Measurements from ENCODE around the gene DDX10. TPM values are rescaled to one million over a fixed set of nuclear protein-coding genes. Genes with fewer than 3 reads are reported as not detected.

Gene DDX10
- total RNA-seq, 2 experiments from 2014 or later, result 15.0 to 15.4 TPM

- ATAC-seq (ENCODE audit: poor library complexity) (no peak), DNase-seq (no peak)
- no peak for TF ChIP-seq CTCF (IDR thresholded peaks at IDR 0.05)
- no peaks in the 10 kb centered on the region for H3K27me3 ChIP-seq (ENCODE audit: control insufficient read depth in 1 of 2, insufficient read depth in 2 of 2, low read length in 2 of 2)
- Mint-ChIP-seq H3K4me3 (no peak overlapping the region), H3K27ac (no peak overlapping the region), H3K36me3 (ENCODE audit: low read depth) (peaks cover 13% of the 10 kb centered on the region), H3K27me3 (no peaks in the 10 kb centered on the region), H3K4me1 (ENCODE audit: low read depth) (peaks cover 8% of the 10 kb centered on the region), H3K9me3 (peaks cover 2% of the 10 kb centered on the region)
- H3K4me3 ChIP-seq (ENCODE audit: low read length), result no peak overlapping the region
- POLR2A ChIA-PET, result no interaction called here
- no peaks in the 10 kb centered on the region for H3K9me3 ChIP-seq (ENCODE audit: control insufficient read depth in 1 of 2, insufficient read depth in 1 of 2, low read length in 2 of 2)
- no peaks in the 10 kb centered on the region for H3K36me3 ChIP-seq (ENCODE audit: insufficient read depth, low read length)
- CTCF ChIA-PET, result no interaction called here
- intact Hi-C loops (cut with DNase I, micrococcal nuclease), result no loop called here
- no peaks in the 10 kb centered on the region for H3K4me1 ChIP-seq (ENCODE audit: insufficient read depth, low read length)
- no peak overlapping the region for H3K27ac ChIP-seq (ENCODE audit: low read depth in 1 of 2, low read length in 2 of 2)
Observed at GRCh38 chr11:108797578-108798100, 132.8 kb downstream of the DDX10 start.

GRCh38 chr11:108802492-108802891 lies 137.6 kb downstream of the DDX10 start:
- no peaks in the 10 kb centered on the region for H3K9me3 ChIP-seq (ENCODE audit: control insufficient read depth in 1 of 2, insufficient read depth in 1 of 2, low read length in 2 of 2)
- DNase-seq (no peak), ATAC-seq (ENCODE audit: poor library complexity) (no peak)
- Mint-ChIP-seq H3K36me3 (ENCODE audit: low read depth) (peaks cover 27% of the 10 kb centered on the region), H3K27ac (no peak overlapping the region), H3K27me3 (no peaks in the 10 kb centered on the region), H3K4me1 (ENCODE audit: low read depth) (peaks cover 5% of the 10 kb centered on the region), H3K4me3 (no peak overlapping the region), H3K9me3 (peaks cover 2% of the 10 kb centered on the region)
- ChIA-PET CTCF (no interaction called here), POLR2A (no interaction called here)
- no peak overlapping the region for H3K27ac ChIP-seq (ENCODE audit: low read depth in 1 of 2, low read length in 2 of 2)
- intact Hi-C loops (cut with DNase I, micrococcal nuclease), result no loop called here
- no peak for TF ChIP-seq CTCF (IDR thresholded peaks at IDR 0.05)
- no peaks in the 10 kb centered on the region for H3K36me3 ChIP-seq (ENCODE audit: insufficient read depth, low read length)
- H3K4me1 ChIP-seq (ENCODE audit: insufficient read depth, low read length), result no peaks in the 10 kb centered on the region
- H3K4me3 ChIP-seq (ENCODE audit: low read length), result no peak overlapping the region
- no peaks in the 10 kb centered on the region for H3K27me3 ChIP-seq (ENCODE audit: control insufficient read depth in 1 of 2, insufficient read depth in 2 of 2, low read length in 2 of 2)

GRCh38 chr11:108803776-108804175 lies 138.9 kb downstream of the DDX10 start:
- intact Hi-C loops (cut with DNase I, micrococcal nuclease), result no loop called here
- Histone ChIP-seq H3K4me1 (ENCODE audit: insufficient read depth, low read length) (no peaks in the 10 kb centered on the region), H3K36me3 (ENCODE audit: insufficient read depth, low read length) (no peaks in the 10 kb centered on the region), H3K9me3 (ENCODE audit: control insufficient read depth in 1 of 2, insufficient read depth in 1 of 2, low read length in 2 of 2) (no peaks in the 10 kb centered on the region), H3K4me3 (ENCODE audit: low read length) (no peak overlapping the region), H3K27ac (ENCODE audit: low read depth in 1 of 2, low read length in 2 of 2) (no peak overlapping the region), H3K27me3 (ENCODE audit: control insufficient read depth in 1 of 2, insufficient read depth in 2 of 2, low read length in 2 of 2) (no peaks in the 10 kb centered on the region)
- ATAC-seq (ENCODE audit: poor library complexity) (no peak), DNase-seq (no peak)
- H3K9me3 Mint-ChIP-seq, result no peaks in the 10 kb centered on the region
- CTCF ChIA-PET, result no interaction called here
- no peak overlapping the region for H3K27ac Mint-ChIP-seq
- H3K27me3 Mint-ChIP-seq, result no peaks in the 10 kb centered on the region
- peaks cover 5% of the 10 kb centered on the region for H3K4me1 Mint-ChIP-seq (ENCODE audit: low read depth)
- no peak overlapping the region for H3K4me3 Mint-ChIP-seq
- peaks cover 19% of the 10 kb centered on the region for H3K36me3 Mint-ChIP-seq (ENCODE audit: low read depth)
- POLR2A ChIA-PET, result no interaction called here
- TF ChIP-seq CTCF (IDR thresholded peaks at IDR 0.05), result no peak

Measured in CD4-positive, alpha-beta T cell (primary cell).